ENCODE results near the gene DUOX2. TPM values are rescaled to one million over a fixed set of nuclear protein-coding genes. Genes with fewer than 3 reads are reported as not detected.
"Not testable (repeated sequence)": the region's sequence is repeated elsewhere in the genome, so short reads cannot be mapped to it uniquely, and the experiment has no call there.

DUOX2 gene
- total RNA-seq, 1 donor from 2014 or later, result 0.05 TPM

DNA sequence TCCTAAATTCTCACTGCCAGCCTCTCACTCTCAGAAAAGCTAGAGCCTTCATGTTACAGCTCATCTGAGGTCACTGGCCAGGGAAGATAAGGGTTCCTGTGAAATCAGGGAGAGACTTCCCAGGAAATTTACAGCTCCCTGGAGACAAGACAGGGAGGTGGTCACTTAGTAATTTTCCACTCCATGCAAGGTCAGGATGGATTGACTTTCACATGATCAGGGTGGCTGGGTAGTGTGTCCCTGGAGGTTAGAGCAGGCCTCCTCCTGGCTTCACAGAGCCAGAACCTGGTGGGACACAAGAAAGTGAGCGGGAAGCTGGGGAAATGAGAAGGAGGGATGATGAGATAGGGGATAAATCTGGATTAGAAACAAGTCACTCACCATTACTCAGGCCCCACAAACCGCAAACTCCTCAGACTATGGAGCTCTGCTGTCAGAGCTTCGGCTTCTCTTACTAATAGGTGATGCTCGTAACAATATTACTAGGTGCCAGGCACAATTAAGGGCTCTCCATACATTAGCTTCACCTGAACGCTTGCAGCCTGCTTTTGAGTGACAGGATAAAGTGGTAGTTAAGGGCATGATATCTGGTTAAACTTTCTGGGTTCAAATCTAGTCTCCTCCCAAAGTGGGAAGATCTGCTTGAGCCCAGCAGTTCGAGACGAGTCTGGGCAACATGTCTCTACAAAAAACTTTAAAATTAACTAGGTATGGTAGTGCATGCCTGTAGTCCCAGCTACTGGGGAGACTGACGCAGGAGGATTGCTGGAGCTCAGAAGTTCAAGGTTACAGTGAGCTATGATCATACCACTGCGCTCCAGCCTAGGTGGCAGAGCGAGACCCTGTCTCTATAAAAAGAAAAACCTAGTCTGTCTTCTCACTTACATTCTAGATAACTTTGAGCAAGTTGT lies 24.9 kb downstream of the DUOX2 start:
- H3K4me1 ChIP-seq, result peaks cover 4% of the 10 kb centered on the region
- no peak overlapping the region for H3K4me3 ChIP-seq
- intact Hi-C loops (cut with micrococcal nuclease), result no loop called here
- H3K36me3 ChIP-seq, result no peaks in the 10 kb centered on the region
- no peak overlapping the region for H3K27ac ChIP-seq (replicated peaks)
- H3K9me3 ChIP-seq (replicated peaks), result no peaks in the 10 kb centered on the region
- H3K27me3 ChIP-seq (ENCODE audit: low read depth), result peaks cover 9% of the 10 kb centered on the region
- TF ChIP-seq, protein P1, sequence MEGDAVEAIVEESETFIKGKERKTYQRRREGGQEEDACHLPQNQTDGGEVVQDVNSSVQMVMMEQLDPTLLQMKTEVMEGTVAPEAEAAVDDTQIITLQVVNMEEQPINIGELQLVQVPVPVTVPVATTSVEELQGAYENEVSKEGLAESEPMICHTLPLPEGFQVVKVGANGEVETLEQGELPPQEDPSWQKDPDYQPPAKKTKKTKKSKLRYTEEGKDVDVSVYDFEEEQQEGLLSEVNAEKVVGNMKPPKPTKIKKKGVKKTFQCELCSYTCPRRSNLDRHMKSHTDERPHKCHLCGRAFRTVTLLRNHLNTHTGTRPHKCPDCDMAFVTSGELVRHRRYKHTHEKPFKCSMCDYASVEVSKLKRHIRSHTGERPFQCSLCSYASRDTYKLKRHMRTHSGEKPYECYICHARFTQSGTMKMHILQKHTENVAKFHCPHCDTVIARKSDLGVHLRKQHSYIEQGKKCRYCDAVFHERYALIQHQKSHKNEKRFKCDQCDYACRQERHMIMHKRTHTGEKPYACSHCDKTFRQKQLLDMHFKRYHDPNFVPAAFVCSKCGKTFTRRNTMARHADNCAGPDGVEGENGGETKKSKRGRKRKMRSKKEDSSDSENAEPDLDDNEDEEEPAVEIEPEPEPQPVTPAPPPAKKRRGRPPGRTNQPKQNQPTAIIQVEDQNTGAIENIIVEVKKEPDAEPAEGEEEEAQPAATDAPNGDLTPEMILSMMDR (IDR thresholded peaks at IDR 0.05; ENCODE audit: borderline replicate concordance), result no peak
- DNase-seq, result no peak

GRCh38 chr15:45087513-45087912 lies 26.5 kb downstream of the DUOX2 start:
- intact Hi-C loops (cut with micrococcal nuclease), result no loop called here
- H3K36me3 ChIP-seq, result no peaks in the 10 kb centered on the region

DNA sequence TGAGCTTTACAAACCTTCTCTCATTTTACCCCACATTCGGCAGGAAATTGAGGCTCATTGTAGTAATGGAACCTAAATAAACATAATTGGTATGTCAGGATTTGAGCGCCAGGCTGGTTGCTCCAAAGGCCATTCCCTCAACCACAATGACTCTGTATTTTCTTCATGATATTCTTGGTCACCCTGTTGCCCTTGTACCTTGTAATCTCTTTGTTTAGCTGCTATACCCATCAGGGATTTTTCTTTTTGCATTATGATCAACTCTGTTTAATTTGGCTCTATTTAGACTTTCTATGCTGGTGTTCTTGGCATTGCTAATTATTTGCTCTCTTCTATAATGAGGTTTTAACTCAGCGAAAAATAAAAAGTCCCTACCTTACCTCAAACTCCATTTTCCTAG lies 29.8 kb downstream of the DUOX2 start:
- H3K4me3 ChIP-seq, result no peak overlapping the region
- H3K4me1 ChIP-seq, result peaks cover 24% of the 10 kb centered on the region
- H3K36me3 ChIP-seq, result no peaks in the 10 kb centered on the region
- TF ChIP-seq, protein P1 (IDR thresholded peaks at IDR 0.05; ENCODE audit: borderline replicate concordance), result no peak
- no peak for DNase-seq
- H3K27me3 ChIP-seq (ENCODE audit: low read depth), result peaks cover 5% of the 10 kb centered on the region
- H3K27ac ChIP-seq (replicated peaks), result no peak overlapping the region
- intact Hi-C loops (cut with micrococcal nuclease), result no loop called here
- H3K9me3 ChIP-seq (replicated peaks), result no peaks in the 10 kb centered on the region

More at GRCh38 chr15:45087513-45087912, 26.5 kb downstream of the DUOX2 start:
- Histone ChIP-seq H3K4me3 (no peak overlapping the region), H3K27me3 (ENCODE audit: low read depth) (peaks cover 9% of the 10 kb centered on the region), H3K4me1 (peaks cover 4% of the 10 kb centered on the region), H3K27ac (replicated peaks) (no peak overlapping the region), H3K9me3 (replicated peaks) (no peaks in the 10 kb centered on the region)
- no peak for DNase-seq
- TF ChIP-seq, protein P1 (IDR thresholded peaks at IDR 0.05; ENCODE audit: borderline replicate concordance), result no peak

GRCh38 chr15:45083223-45083622 lies 30.7 kb downstream of the DUOX2 start:
- DNase-seq, result no peak
- H3K36me3 ChIP-seq, result no peaks in the 10 kb centered on the region
- H3K27me3 ChIP-seq (ENCODE audit: low read depth), result peaks cover 5% of the 10 kb centered on the region
- intact Hi-C loops (cut with micrococcal nuclease), result no loop called here
- no peak overlapping the region for H3K4me3 ChIP-seq
- H3K4me1 ChIP-seq, result peaks cover 24% of the 10 kb centered on the region
- H3K27ac ChIP-seq (replicated peaks), result no peak overlapping the region
- TF ChIP-seq, protein P1 (IDR thresholded peaks at IDR 0.05; ENCODE audit: borderline replicate concordance), result no peak
- no peaks in the 10 kb centered on the region for H3K9me3 ChIP-seq (replicated peaks)

DNA sequence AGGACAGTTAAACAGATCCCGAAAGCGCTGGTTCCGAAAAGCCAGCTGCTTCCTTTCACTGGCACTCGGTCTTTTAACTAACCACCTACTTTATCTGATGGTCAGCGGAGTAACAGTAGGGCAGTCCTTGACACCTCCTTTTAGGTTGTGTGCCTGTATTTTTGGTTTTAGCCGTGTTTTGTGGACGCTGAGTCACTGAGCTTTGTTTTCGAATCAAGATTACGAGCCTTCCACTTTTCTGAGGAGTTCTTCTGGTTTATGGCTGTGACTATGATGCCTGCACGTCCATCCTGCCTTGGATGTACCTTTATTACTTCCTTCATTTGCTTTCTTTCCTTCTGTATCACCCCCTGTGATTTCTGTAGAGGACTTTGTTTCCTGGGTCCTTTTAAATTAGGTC lies 31.6 kb downstream of the DUOX2 start:
- intact Hi-C loops (cut with micrococcal nuclease); H3K36me3 ChIP-seq; DNase-seq; H3K9me3 ChIP-seq (replicated peaks); H3K27ac ChIP-seq (replicated peaks); H3K27me3 ChIP-seq (ENCODE audit: low read depth); H3K4me3 ChIP-seq: not testable (repeated sequence)
- peaks cover 31% of the 10 kb centered on the region for H3K4me1 ChIP-seq

GRCh38 chr15:45080593-45080992 lies 33.4 kb downstream of the DUOX2 start:
- H3K4me3 ChIP-seq; H3K27me3 ChIP-seq (ENCODE audit: low read depth); intact Hi-C loops (cut with micrococcal nuclease); DNase-seq; H3K36me3 ChIP-seq; H3K27ac ChIP-seq (replicated peaks); H3K9me3 ChIP-seq (replicated peaks): not testable (repeated sequence)
- H3K4me1 ChIP-seq, result peaks cover 35% of the 10 kb centered on the region

GRCh38 chr15:45079628-45080246 lies 34.2 kb downstream of the DUOX2 start:
- H3K27ac ChIP-seq (replicated peaks), result peak overlapping the region; percentile 19

GRCh38 chr15:45079201-45079600 lies 34.8 kb downstream of the DUOX2 start:
- H3K27ac ChIP-seq (replicated peaks), result peak overlapping the region; percentile 19
- H3K36me3 ChIP-seq; H3K4me3 ChIP-seq; H3K27me3 ChIP-seq (ENCODE audit: low read depth); DNase-seq; intact Hi-C loops (cut with micrococcal nuclease); H3K9me3 ChIP-seq (replicated peaks): not testable (repeated sequence)
- peaks cover 35% of the 10 kb centered on the region for H3K4me1 ChIP-seq

More at GRCh38 chr15:45079628-45080246, 34.2 kb downstream of the DUOX2 start:
- DNase-seq; H3K4me3 ChIP-seq; intact Hi-C loops (cut with micrococcal nuclease); H3K36me3 ChIP-seq; H3K27me3 ChIP-seq (ENCODE audit: low read depth); H3K9me3 ChIP-seq (replicated peaks): not testable (repeated sequence)
- H3K4me1 ChIP-seq, result peaks cover 35% of the 10 kb centered on the region

GRCh38 chr15:45077391-45077790 lies 36.6 kb downstream of the DUOX2 start:
- Histone ChIP-seq H3K27ac (replicated peaks) (peak overlapping the region; percentile 59), H3K4me1 (peaks cover 35% of the 10 kb centered on the region)
- DNase-seq; intact Hi-C loops (cut with micrococcal nuclease); H3K27me3 ChIP-seq (ENCODE audit: low read depth); H3K36me3 ChIP-seq; H3K4me3 ChIP-seq; H3K9me3 ChIP-seq (replicated peaks): not testable (repeated sequence)
